Measurements from ENCODE around the gene AKIRIN2. TPM values are rescaled to one million over a fixed set of nuclear protein-coding genes. Genes with fewer than 3 reads are reported as not detected.
"Not testable (repeated sequence)": the region's sequence is repeated elsewhere in the genome, so short reads cannot be mapped to it uniquely, and the experiment has no call there.

Gene AKIRIN2
- total and polyA plus RNA-seq, 8 donors: 43.6 to 71.4 (median 66.5) TPM

DNA sequence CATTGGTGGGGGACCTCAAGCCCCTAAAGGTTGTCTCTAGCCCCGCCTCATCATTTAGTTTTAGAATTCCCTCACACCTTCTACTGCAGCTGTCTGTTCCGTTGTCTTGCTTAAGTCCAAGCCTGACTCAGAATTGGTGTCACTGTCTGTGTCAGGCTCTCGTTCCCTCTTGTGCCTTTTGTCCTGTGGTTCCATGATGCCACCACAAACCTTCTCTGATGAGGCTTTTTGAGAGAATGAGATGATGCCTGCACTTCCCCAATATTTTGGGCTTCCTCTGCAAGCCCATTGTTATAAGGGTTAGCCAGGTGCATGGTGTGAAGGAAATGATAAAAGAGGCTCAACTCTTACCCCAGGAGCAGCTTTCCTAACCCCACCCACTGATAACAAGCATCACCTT is 8.1 kb upstream of the AKIRIN2 start:
- ATAC-seq (no peak), DNase-seq (no peak)
- intact Hi-C loops (cut with DNase I): no loop called here
- H3K4me3 ChIP-seq: no peak overlapping the region
- no peaks in the 10 kb centered on the region for H3K9me3 ChIP-seq
- peaks cover 0 to 23% of the 10 kb centered on the region in 2 donors for H3K4me1 ChIP-seq
- H3K27ac ChIP-seq: no peak overlapping the region
- no peaks in the 10 kb centered on the region for H3K36me3 ChIP-seq
- H3K27me3 ChIP-seq: no peaks in the 10 kb centered on the region
- TF ChIP-seq, protein P1, sequence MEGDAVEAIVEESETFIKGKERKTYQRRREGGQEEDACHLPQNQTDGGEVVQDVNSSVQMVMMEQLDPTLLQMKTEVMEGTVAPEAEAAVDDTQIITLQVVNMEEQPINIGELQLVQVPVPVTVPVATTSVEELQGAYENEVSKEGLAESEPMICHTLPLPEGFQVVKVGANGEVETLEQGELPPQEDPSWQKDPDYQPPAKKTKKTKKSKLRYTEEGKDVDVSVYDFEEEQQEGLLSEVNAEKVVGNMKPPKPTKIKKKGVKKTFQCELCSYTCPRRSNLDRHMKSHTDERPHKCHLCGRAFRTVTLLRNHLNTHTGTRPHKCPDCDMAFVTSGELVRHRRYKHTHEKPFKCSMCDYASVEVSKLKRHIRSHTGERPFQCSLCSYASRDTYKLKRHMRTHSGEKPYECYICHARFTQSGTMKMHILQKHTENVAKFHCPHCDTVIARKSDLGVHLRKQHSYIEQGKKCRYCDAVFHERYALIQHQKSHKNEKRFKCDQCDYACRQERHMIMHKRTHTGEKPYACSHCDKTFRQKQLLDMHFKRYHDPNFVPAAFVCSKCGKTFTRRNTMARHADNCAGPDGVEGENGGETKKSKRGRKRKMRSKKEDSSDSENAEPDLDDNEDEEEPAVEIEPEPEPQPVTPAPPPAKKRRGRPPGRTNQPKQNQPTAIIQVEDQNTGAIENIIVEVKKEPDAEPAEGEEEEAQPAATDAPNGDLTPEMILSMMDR (IDR thresholded peaks at IDR 0.05): no peak

- intact Hi-C loops (cut with DNase I); ATAC-seq: not testable (repeated sequence)
Observed at GRCh38 chr6:87708581-87709427, 6.8 kb upstream of the AKIRIN2 start.

DNA sequence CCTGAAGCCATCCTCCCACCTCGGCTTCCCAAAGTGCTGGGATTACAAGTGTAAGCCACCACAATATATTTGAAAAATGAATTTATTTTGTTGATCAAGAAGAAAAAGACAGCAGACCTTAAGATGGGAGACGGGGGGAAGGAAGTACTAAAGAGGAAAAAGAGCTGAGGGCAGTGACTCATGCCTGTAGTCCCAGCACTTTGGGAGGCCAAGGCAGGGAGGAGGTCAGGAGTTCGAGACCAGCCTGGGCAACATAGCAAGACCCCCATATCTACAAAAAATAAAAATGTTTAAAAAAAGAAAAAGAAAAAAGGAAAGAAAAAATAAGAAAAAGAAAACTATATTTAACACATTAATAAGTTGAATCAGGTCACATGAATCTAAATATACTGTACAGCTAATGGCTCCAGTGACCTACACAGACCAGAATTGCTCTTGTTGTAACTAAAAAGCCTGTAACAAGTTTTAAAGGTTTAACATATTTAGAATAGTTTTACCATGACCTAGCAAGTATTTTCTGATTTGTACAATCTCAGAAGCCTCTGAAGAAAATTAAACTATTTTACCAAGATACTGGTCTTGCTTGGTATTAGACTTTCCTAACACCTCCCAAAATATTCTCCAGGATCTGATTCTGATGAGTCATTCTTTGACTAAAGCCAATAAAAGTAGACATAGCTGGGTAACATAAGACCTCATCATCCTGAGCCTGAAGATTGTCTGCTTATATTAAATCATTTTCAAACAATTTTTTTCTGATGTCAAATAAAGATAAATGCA is 4.3 kb upstream of the AKIRIN2 start:
- ATAC-seq (no peak), DNase-seq (no peak)
- intact Hi-C loops (cut with DNase I): no loop called here
- TF ChIP-seq, protein P1 (IDR thresholded peaks at IDR 0.05): no peak
- Histone ChIP-seq H3K9me3 (no peaks in the 10 kb centered on the region), H3K4me3 (no peak overlapping the region), H3K27ac (no peak overlapping the region), H3K27me3 (no peaks in the 10 kb centered on the region), H3K36me3 (no peaks in the 10 kb centered on the region), H3K4me1 (peaks cover 0 to 20% of the 10 kb centered on the region in 2 donors)

More at GRCh38 chr6:87708581-87709427, 6.8 kb upstream of the AKIRIN2 start:
- H3K9me3 ChIP-seq, H3K36me3 ChIP-seq, H3K27me3 ChIP-seq, DNase-seq, H3K27ac ChIP-seq, H3K4me3 ChIP-seq: not testable (repeated sequence)
- peaks cover 0 to 12% of the 10 kb centered on the region in 2 donors for H3K4me1 ChIP-seq

- Histone ChIP-seq H3K4me3 (no peak overlapping the region), H3K4me1 (peaks cover 0 to 20% of the 10 kb centered on the region in 2 donors), H3K9me3 (no peaks in the 10 kb centered on the region), H3K36me3 (no peaks in the 10 kb centered on the region), H3K27ac (no peak overlapping the region), H3K27me3 (no peaks in the 10 kb centered on the region)
- TF ChIP-seq, protein P1 (IDR thresholded peaks at IDR 0.05): no peak
- ATAC-seq (no peak), DNase-seq (no peak)
- intact Hi-C loops (cut with DNase I): no loop called here
Observed at GRCh38 chr6:87705070-87705691, 3.1 kb upstream of the AKIRIN2 start.

- H3K27me3 ChIP-seq; H3K9me3 ChIP-seq; DNase-seq; H3K36me3 ChIP-seq; intact Hi-C loops (cut with DNase I); ATAC-seq: not testable (repeated sequence)
- Histone ChIP-seq H3K4me3 (peak overlapping the region; percentile 43 to 92), H3K4me1 (peaks cover 5 to 32% of the 10 kb centered on the region in 2 donors), H3K27ac (peak overlapping the region; percentile 98 to 100)
Observed at GRCh38 chr6:87703039-87703438, 1.0 kb upstream of the AKIRIN2 start.

GRCh38 chr6:87702589-87702945 is 534 bp upstream of the AKIRIN2 start:
- DNase-seq (no peak), ATAC-seq (no peak)
- Histone ChIP-seq H3K4me3 (peak overlapping the region; percentile 43 to 92), H3K9me3 (no peaks in the 10 kb centered on the region), H3K36me3 (no peaks in the 10 kb centered on the region), H3K27me3 (no peaks in the 10 kb centered on the region), H3K27ac (peak overlapping the region; percentile 98 to 100), H3K4me1 (peaks cover 9 to 36% of the 10 kb centered on the region in 2 donors)
- TF ChIP-seq, protein P1 (IDR thresholded peaks at IDR 0.05): no peak
- intact Hi-C loops (cut with DNase I): no loop called here

All from left lung (tissue), 10 donors.